GM21423 (cell line): ENCODE results near the gene ENTPD6.
"Not testable (repeated sequence)": the region's sequence is repeated elsewhere in the genome, so short reads cannot be mapped to it uniquely, and the experiment has no call there.

Experiments
- ATAC-seq: cut with Tn5 transposase; IDR thresholded peaks from one replicate; pipeline ENCODE4 v1.9.1; 2021; ENCODE audit warnings: mild to moderate bottlenecking, moderate library complexity; ENCODE audit not compliant: unreplicated experiment

The ENTPD6 gene

GRCh38 chr20:25253606-25254275 lies 58.2 kb downstream of the ENTPD6 start:
- no peak for ATAC-seq

- no peak for ATAC-seq
These were observed 59.1 kb downstream of the ENTPD6 start for GRCh38 chr20:25254571-25254970.

- no peak for ATAC-seq
These were observed 59.6 kb downstream of the ENTPD6 start for GRCh38 chr20:25254986-25255680.

- ATAC-seq = no peak
These were observed 60.8 kb downstream of the ENTPD6 start for GRCh38 chr20:25256226-25256859.

GRCh38 chr20:25257130-25257529 lies 61.6 kb downstream of the ENTPD6 start:
- ATAC-seq = no peak

GRCh38 chr20:25257756-25258475 lies 62.4 kb downstream of the ENTPD6 start:
- ATAC-seq = no peak

GRCh38 chr20:25258476-25258805 lies 62.9 kb downstream of the ENTPD6 start:
- no peak for ATAC-seq

- ATAC-seq = no peak
These were observed 63.3 kb downstream of the ENTPD6 start for GRCh38 chr20:25258828-25259227.

GRCh38 chr20:25259358-25259757 lies 63.8 kb downstream of the ENTPD6 start:
- ATAC-seq = no peak

- no peak for ATAC-seq
These were observed 64.3 kb downstream of the ENTPD6 start for GRCh38 chr20:25259788-25260254.

- ATAC-seq = not testable (repeated sequence)
These were observed 65.4 kb downstream of the ENTPD6 start for GRCh38 chr20:25260770-25261437.

- no peak for ATAC-seq
These were observed 73.7 kb downstream of the ENTPD6 start for GRCh38 chr20:25269057-25269832.

- ATAC-seq = no peak
These were observed 74.3 kb downstream of the ENTPD6 start for GRCh38 chr20:25269833-25270170.

- no peak for ATAC-seq
These were observed 75.3 kb downstream of the ENTPD6 start for GRCh38 chr20:25270829-25271251.

- no peak for ATAC-seq
These were observed 76.1 kb downstream of the ENTPD6 start for GRCh38 chr20:25271486-25272222.

GRCh38 chr20:25272223-25273000 lies 76.9 kb downstream of the ENTPD6 start:
- no peak for ATAC-seq

GRCh38 chr20:25273046-25273445 lies 77.5 kb downstream of the ENTPD6 start:
- no peak for ATAC-seq

- no peak for ATAC-seq
These were observed 78.2 kb downstream of the ENTPD6 start for GRCh38 chr20:25273541-25274358.
